Parathyroid adenoma (tissue), 2 donors: ENCODE measurements around the gene ITPA.
A peak's percentile ranks its signal among the peaks of the same experiment; 100 is the strongest.

Source experiments
- H2AFZ ChIP-seq: fragments of 300-600 bp; sonication (generic); one replicate; pipeline ENCODE4 v1.7.0; 2017; ENCODE audit warnings: antibody characterized with exemption, mild to moderate bottlenecking
- H3K27ac ChIP-seq: fragments of 300-600 bp; sonication (generic); one replicate; pipeline ENCODE4 v1.7.0; 2017
- H3K27me3 ChIP-seq: fragments of 300-600 bp; sonication (generic); one replicate; pipeline ENCODE4 v1.7.0; 2017; ENCODE audit warnings: low read length; ENCODE audit not compliant: control insufficient read depth, insufficient read depth
- H3K36me3 ChIP-seq: fragments of 300-600 bp; sonication (generic); one replicate; pipeline ENCODE4 v1.7.0; 2017; ENCODE audit warnings: low read length; ENCODE audit not compliant: control insufficient read depth, insufficient read depth
- H3K4me1 ChIP-seq: fragments of 300-600 bp; sonication (generic); one replicate; pipeline ENCODE4 v1.7.0; 2017; ENCODE audit warnings: control low read depth
- H3K4me2 ChIP-seq: fragments of 300-600 bp; sonication (generic); one replicate; pipeline ENCODE4 v1.7.0; 2017; ENCODE audit warnings: low read length
- H3K4me3 ChIP-seq: fragments of 300-600 bp; sonication (generic); one replicate; pipeline ENCODE4 v1.7.0; 2017; ENCODE audit warnings: low read depth, low read length
- H3K79me2 ChIP-seq: fragments of 300-600 bp; sonication (generic); one replicate; pipeline ENCODE4 v1.7.0; 2017; ENCODE audit warnings: control low read depth
- H3K9ac ChIP-seq: fragments of 300-600 bp; sonication (generic); one replicate; pipeline ENCODE4 v1.7.0; 2017; ENCODE audit warnings: mild to moderate bottlenecking
- H3K9me3 ChIP-seq: fragments of 300-600 bp; sonication (generic); one replicate; pipeline ENCODE4 v1.7.0; 2017; ENCODE audit warnings: low read length; ENCODE audit not compliant: control insufficient read depth
- CTCF ChIP-seq: fragments of 300-600 bp; sonication (generic); IDR thresholded peaks from one replicate; pipeline ENCODE4 v1.7.0; 2017; ENCODE audit warnings: antibody characterized with exemption, mild to moderate bottlenecking
- donor health status: primary hyperparathyroidism.

The ITPA gene

GRCh38 chr20:3163099-3164042 lies 45.9 kb upstream of the ITPA start:
- Histone ChIP-seq H3K79me2 (peaks cover 15% of the 10 kb centered on the region), H3K27me3 (no peaks in the 10 kb centered on the region), H3K4me2 (peak overlapping the region; percentile 42), H3K4me3 (no peak overlapping the region), H2AFZ (no peak overlapping the region), H3K9me3 (no peaks in the 10 kb centered on the region), H3K9ac (no peak overlapping the region), H3K4me1 (peaks cover 13% of the 10 kb centered on the region), H3K36me3 (no peaks in the 10 kb centered on the region), H3K27ac (no peak overlapping the region)
- no peak for TF ChIP-seq CTCF

DNA sequence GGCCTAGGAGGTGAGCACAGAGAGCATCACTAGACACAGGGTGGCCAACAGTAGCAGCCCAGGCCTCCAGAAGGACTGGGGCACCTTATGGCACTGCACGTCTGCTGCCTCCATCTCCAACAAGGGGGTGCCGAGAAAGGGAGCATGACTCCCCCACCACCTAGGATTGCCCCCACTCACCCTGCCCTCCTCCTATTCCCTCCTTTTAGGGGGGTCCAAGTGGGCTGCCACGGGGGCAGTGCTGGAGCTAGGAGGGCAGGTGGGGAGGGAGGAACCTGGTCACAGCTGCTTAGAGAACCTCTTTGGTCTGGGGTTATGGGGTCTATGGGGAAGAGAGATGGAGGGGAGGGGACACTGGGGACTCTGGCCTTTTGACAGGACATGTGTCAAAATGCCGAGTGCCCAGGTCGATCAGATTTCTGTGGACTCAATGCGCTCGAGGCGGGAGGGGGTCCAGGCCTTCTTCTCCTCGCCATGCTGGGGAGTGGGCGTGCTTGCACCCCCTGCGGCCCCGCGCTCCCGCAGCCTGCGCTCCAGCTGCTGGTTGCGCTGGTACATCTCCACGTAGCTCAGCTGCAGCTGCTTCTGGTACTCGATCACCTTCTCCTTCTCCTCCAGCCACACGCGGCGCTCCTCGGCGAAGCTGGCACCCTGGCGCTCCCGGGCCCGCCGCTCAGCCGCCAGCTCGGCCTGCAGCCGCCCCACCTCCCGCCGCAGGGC lies 45.1 kb upstream of the ITPA start:
- TF ChIP-seq CTCF: no peak
- Histone ChIP-seq H3K79me2 (peaks cover 7% of the 10 kb centered on the region), H3K9me3 (no peaks in the 10 kb centered on the region), H3K36me3 (no peaks in the 10 kb centered on the region), H3K4me2 (no peak overlapping the region), H3K9ac (no peak overlapping the region), H3K27me3 (no peaks in the 10 kb centered on the region), H2AFZ (no peak overlapping the region), H3K27ac (no peak overlapping the region), H3K4me1 (peaks cover 16% of the 10 kb centered on the region), H3K4me3 (no peak overlapping the region)

- no peak overlapping the region for H3K4me3 ChIP-seq
- no peak overlapping the region for H2AFZ ChIP-seq
- no peaks in the 10 kb centered on the region for H3K9me3 ChIP-seq
- H3K9ac ChIP-seq: no peak overlapping the region
- no peaks in the 10 kb centered on the region for H3K36me3 ChIP-seq
- no peaks in the 10 kb centered on the region for H3K79me2 ChIP-seq
- H3K4me2 ChIP-seq: no peak overlapping the region
- peaks cover 16% of the 10 kb centered on the region for H3K4me1 ChIP-seq
- no peak overlapping the region for H3K27ac ChIP-seq
- no peaks in the 10 kb centered on the region for H3K27me3 ChIP-seq
- TF ChIP-seq CTCF: no peak
Observed at GRCh38 chr20:3164763-3165410, 44.4 kb upstream of the ITPA start.

DNA sequence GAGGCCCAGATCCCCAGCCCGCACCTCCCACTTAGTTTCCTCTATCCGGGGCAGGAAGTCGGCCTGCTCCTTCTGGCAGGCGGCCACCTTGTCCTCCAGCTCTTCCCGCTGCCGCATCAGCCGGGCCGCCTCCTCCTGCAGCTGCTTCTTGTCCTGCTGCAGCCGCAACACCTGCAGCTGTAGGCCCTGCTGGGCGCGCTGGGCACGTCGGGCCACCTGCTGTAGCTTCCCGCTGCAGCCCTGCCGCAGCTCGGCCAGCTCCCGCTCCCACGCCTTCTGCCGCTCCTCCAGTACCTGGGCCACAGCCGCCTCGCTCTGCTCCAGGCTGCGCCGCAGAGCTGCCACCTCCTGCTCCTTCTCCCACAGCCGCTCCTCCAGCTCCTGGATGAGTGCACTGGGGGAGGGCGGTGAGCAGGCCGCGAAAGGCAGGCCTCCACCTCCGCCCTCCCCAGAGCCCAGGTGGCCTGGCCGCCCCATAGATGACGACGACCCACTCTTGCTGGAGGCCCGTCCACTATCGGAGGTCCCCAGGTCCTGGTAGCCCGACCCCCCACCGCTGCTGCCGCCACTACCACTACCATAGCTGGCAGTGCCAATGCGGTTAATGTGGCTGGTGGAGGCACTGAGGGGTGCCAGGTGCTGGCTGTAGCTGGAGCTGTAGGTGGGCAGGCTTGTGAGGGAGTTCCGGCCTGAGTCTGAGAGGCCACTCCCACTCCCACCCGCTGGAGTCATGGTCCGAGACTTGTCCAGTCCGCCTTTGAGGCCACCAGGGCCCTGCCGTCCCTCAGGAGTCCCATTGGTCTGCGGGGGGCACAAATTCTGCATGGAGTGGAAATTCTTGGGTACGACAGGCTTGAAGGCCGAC lies 43.6 kb upstream of the ITPA start:
- no peak for TF ChIP-seq CTCF
- Histone ChIP-seq H3K27ac (no peak overlapping the region), H3K9me3 (no peaks in the 10 kb centered on the region), H3K27me3 (no peaks in the 10 kb centered on the region), H2AFZ (no peak overlapping the region), H3K4me3 (no peak overlapping the region), H3K4me2 (no peak overlapping the region), H3K4me1 (peaks cover 16% of the 10 kb centered on the region), H3K36me3 (no peaks in the 10 kb centered on the region), H3K79me2 (no peaks in the 10 kb centered on the region), H3K9ac (no peak overlapping the region)
